Measurements from ENCODE around the gene PPFIA2.

PPFIA2 gene

GRCh38 chr12:81759190-81760051, at the start of gene PPFIA2:
TSS of gene PPFIA2 (minus strand) at chr12:81759350.
- DNase-seq, result no peak

DNA sequence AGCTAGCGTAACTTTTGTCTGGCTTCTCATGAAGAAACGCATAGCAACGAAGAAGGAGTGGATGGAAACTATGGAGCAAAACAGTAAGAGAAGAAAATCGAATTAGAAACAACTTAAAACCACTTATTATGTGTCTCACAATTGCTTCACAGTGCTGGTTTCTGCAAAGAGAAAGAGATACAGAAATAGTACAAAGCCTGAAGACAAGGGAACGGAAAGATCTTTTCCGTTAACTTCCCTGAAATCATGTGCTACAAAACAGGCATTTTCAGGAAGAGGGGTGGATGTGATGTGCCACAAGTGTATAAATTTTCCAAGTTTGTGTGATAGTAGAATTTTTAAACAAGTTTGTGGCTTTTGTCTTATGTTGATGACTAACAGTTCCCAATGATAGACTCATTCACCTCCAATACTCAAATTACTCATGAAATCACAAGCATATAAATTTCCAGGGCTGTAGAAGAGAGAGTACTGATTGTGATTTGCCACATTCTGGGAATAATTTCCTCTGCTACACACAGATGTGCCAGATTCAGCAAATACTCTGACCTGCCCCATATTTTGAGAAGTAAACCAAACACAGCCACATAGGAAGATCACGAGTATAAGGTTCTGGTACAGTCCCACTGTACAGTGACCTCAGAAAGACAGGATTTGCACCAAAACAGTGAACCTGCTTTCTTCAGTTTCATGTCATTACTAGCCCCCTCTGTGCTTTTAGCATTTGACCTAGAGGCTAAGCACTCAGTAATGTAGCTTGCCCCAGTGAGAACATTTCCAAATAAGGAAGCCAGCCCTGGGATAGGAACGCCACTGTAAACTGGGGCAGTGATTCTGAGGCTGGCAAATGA, 41.4 kb upstream of the PPFIA2 start:
- no peak for DNase-seq

DNA sequence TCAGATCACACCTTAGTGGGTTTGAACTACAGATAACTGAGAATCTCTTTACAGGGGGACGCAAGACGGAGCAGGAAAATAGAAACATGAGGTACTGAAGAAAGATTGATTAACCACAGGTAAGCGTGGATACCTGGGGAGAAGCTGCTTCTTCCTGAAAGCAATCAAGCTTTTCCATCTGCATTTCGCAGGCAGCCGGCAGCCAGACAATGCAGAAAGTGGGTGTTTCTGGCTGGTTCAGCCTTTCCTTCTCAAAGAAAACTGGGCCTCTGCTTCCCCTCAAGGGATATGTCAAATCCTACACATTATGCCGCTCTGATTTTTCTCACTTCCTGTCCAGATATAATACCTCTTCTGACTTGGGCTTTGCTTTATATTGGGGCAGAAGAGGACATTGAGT, 39.1 kb upstream of the PPFIA2 start:
- DNase-seq, result no peak

GRCh38 chr12:81797100-81797499, 38.0 kb upstream of the PPFIA2 start:
- DNase-seq, result no peak

- no peak for DNase-seq
These were observed 33.5 kb upstream of the PPFIA2 start for GRCh38 chr12:81792666-81793065.

- DNase-seq, result no peak
These were observed 20.1 kb upstream of the PPFIA2 start for GRCh38 chr12:81779216-81779615.

DNA sequence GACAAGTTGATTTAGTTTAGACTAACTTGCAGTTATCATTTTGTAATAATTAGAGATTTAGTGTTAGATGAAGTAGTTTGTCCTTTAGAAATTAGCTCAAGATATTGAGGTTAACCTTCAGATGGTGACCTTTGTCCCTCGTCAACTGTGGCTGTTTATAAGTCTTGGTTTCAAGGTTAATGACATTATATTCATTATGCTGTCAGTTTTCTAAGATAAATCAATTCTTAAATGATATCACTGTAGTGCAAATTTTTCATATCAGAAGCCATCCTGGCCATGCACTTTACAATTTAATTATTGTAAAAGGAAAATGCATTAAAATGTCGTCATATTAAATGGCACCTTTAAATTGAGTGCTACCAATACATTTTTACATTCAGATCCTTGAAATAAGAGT, 19.6 kb upstream of the PPFIA2 start:
- DNase-seq, result no peak

GRCh38 chr12:81758421-81759189, 545 bp downstream of the PPFIA2 start:
- DNase-seq, result no peak

DNA sequence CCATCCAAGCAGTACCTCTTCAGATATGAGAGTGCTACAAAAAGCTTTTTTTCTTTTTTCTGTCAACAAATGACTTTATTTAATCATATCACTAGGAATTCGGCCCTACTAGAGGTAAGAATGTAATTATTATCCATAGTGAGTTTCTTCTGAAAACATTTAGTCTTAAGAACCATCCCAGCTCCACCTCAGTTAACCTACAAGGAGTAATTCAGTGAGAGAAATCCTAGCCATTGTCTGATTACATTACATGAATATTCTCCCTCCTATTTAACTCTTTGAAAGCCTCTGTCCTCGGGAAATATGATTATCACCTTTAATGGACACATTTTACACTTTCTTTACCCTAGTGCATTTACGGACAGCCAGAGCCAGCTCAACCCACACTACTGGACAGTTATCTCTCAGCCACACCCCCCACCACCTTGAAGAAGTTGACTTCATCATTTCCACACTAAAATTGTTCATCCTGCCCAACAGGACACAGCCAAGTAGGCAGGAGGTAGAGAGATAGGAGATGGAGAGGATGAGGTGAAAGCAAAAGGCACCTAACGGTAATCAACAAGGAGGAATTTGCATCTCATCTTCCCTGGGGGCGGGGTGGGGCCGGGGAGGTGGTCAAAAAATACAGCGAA, 1.3 kb downstream of the PPFIA2 start:
- DNase-seq, result no peak

- DNase-seq, result no peak
These were observed 29.4 kb downstream of the PPFIA2 start for GRCh38 chr12:81729781-81730180.

DNA sequence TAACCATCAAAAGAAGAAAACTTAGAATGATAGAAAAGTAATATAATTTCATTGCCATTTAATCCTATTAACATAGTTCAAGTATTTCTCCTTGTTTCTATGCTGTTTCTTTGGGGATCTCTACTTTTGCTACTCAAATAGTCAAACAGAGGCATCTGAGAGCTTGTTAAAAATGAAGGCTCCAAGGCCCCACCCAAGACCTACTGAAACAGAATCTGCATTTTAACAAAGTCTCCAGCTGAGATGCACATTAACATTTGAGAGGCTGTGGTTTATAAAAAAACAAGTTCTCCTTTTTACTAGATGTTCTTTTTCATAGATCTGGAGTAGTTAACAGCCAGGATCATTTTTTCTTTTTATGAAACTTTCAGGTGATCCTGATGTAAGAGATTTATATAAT, 31.8 kb downstream of the PPFIA2 start:
- DNase-seq, result no peak

DNA sequence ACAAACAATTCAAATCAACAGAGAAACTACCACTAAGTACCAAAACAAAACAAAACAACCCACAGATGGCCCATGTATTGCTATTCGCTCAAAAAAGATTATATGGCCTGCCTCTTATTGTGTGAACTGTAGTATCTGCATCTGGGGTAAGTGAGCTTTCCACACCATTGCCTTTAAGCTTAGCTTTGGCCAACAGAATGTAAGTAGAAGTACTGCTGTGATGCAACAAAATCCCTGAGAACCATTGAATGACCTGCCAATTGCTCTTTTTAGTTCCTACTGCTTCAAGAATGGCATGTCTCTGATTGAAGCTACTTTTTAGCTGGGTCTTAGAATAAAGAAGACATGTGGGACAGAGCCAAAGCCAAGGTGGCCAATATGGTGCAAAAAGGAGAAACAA, 32.5 kb downstream of the PPFIA2 start:
- DNase-seq, result no peak

GRCh38 chr12:81723361-81723760, 35.8 kb downstream of the PPFIA2 start:
- no peak for DNase-seq

GRCh38 chr12:81722004-81722403, 37.1 kb downstream of the PPFIA2 start:
- no peak for DNase-seq

GRCh38 chr12:81718616-81719015, 40.5 kb downstream of the PPFIA2 start:
- no peak for DNase-seq

DNA sequence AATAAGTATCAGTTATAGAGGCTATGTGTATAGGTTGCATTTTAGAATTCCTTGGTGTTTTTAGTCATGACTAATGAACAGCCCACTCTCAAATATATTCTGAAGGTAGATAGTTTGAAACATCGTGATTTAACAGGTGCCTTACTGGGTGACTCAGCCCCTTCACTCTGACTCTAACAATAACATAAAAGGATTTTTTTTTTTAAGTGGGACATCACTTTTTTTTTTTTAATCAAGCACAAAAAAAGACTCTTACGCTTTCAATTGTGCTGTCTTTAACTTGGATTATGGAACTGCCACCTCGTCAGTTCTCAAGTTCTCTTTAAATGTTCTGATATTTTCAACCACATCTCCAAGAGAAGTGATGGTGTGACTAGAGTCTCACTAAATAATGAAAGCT, 46.6 kb downstream of the PPFIA2 start:
- DNase-seq, result no peak

- DNase-seq, result no peak
These were observed 53.6 kb downstream of the PPFIA2 start for GRCh38 chr12:81705586-81705985.

DNA sequence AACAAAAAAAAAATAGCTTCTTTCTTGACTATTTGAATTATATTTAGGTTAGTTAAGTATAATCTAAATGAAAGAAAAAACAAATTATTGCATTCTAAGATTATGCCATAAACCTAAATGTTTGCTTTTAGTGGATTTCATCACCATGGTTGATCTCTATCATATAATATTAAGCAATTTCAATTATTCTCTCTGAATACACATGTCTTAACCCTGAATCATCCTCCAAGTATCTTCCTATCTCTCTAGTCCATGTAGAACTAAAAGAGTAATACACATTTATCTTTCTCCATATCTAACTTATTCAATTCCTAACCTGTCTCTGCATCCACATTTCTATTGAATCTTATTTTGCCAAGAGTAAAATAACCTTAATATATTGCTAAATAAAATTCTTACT, 59.6 kb downstream of the PPFIA2 start:
- no peak for DNase-seq

DNA sequence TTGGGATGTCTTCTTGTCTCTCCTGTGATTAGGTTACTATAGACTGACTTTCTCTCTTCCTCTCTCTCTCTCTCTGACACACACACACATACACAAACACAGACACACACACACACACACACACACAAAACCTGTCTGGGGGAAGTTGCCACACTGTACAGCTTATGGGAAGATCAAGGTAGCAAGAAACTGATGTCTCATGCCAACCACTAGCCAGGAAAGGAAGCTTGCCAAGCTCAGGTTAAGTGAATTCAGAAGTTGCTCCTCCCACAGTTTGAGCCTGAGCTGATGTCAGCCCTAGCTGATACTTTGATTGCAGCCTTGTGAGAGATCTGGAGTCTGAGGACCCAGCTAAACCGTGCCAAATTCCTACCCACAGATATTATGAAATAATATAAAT, 67.1 kb downstream of the PPFIA2 start:
- no peak for DNase-seq

- DNase-seq, result no peak
These were observed 75.3 kb downstream of the PPFIA2 start for GRCh38 chr12:81683881-81684280.

GRCh38 chr12:81679614-81680013, 79.5 kb downstream of the PPFIA2 start:
- DNase-seq, result no peak

GRCh38 chr12:81670759-81671158, 88.4 kb downstream of the PPFIA2 start:
- no peak for DNase-seq

- DNase-seq, result no peak
These were observed 90.7 kb downstream of the PPFIA2 start for GRCh38 chr12:81668475-81668874.
